Nephron (organoid): Measurements from ENCODE around the gene PLEKHA5.

Experiments used
- H3K27ac Mint-ChIP-seq, 3 experiments: 2 replicates each; pipeline ENCODE4 v1.8.0; 2020; ENCODE audit warnings: mixed read lengths in 3 of 3, mild to moderate bottlenecking in 2 of 3, moderate library complexity in 1 of 3
- H3K27me3 Mint-ChIP-seq: 2 replicates; pipeline ENCODE4 v1.8.0; 2021; ENCODE audit warnings: low read depth, mild to moderate bottlenecking, moderate library complexity, mixed read lengths
- H3K36me3 Mint-ChIP-seq: 2 replicates; pipeline ENCODE4 v1.8.0; 2020; ENCODE audit warnings: low read depth, mixed read lengths
- H3K4me1 Mint-ChIP-seq: 2 replicates; pipeline ENCODE4 v1.8.0; 2020; ENCODE audit warnings: mixed read lengths
- H3K4me3 Mint-ChIP-seq, 3 experiments: 2 replicates each; pipeline ENCODE4 v1.8.0; 2020; ENCODE audit warnings: mild to moderate bottlenecking in 3 of 3, mixed read lengths in 3 of 3, moderate library complexity in 2 of 3
- H3K9me3 Mint-ChIP-seq: 2 replicates; pipeline ENCODE4 v1.8.0; 2020; ENCODE audit warnings: mixed read lengths
- TF ChIP-seq, protein P1 (sequence below), 3 experiments: fragments of 200-600 bp; sonication (generic); IDR thresholded peaks; one replicate each; pipeline ENCODE4 v1.5.0; 2021; ENCODE audit warnings: antibody characterized with exemption in 3 of 3; ENCODE audit not compliant: unreplicated experiment in 3 of 3

PLEKHA5 gene

DNA sequence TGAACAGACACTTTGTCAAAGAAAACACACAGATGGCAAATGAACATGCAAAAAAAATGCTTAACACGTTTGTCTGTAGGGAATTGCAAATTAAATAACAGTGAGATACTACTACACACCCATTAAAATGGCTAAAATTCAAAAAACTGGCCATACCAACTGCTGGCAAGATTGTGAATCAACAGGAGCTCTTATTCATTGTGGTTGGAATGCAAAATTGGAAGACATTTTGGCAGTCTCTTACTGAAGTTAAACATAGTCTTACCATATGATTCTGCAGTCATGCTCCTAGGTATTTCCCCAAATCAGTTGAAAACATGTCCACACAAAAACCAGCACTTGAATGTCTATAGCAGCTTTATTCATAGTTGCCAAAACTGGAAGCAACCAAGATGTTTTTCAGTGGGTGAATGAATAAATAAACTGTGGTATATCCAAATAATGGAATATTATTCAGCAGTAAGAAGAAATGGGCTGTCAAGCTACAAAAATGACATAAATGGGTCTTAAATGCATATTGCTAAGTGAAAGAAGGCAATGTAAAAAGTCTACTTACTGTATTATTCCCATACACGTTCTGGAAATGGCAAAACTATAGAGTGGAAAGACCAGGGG, 91.4 kb downstream of the PLEKHA5 start:
- Mint-ChIP-seq H3K36me3 (peaks cover 4% of the 10 kb centered on the region), H3K27ac (peak overlapping the region; percentile 54 to 92 (median 80)), H3K4me3 (no peak overlapping the region), H3K4me1 (peaks cover 45% of the 10 kb centered on the region), H3K9me3 (no peaks in the 10 kb centered on the region), H3K27me3 (no peaks in the 10 kb centered on the region)
- TF ChIP-seq, protein P1, sequence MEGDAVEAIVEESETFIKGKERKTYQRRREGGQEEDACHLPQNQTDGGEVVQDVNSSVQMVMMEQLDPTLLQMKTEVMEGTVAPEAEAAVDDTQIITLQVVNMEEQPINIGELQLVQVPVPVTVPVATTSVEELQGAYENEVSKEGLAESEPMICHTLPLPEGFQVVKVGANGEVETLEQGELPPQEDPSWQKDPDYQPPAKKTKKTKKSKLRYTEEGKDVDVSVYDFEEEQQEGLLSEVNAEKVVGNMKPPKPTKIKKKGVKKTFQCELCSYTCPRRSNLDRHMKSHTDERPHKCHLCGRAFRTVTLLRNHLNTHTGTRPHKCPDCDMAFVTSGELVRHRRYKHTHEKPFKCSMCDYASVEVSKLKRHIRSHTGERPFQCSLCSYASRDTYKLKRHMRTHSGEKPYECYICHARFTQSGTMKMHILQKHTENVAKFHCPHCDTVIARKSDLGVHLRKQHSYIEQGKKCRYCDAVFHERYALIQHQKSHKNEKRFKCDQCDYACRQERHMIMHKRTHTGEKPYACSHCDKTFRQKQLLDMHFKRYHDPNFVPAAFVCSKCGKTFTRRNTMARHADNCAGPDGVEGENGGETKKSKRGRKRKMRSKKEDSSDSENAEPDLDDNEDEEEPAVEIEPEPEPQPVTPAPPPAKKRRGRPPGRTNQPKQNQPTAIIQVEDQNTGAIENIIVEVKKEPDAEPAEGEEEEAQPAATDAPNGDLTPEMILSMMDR (IDR thresholded peaks at IDR 0.05; ENCODE audit: unreplicated experiment in 3 of 3): no peak

DNA sequence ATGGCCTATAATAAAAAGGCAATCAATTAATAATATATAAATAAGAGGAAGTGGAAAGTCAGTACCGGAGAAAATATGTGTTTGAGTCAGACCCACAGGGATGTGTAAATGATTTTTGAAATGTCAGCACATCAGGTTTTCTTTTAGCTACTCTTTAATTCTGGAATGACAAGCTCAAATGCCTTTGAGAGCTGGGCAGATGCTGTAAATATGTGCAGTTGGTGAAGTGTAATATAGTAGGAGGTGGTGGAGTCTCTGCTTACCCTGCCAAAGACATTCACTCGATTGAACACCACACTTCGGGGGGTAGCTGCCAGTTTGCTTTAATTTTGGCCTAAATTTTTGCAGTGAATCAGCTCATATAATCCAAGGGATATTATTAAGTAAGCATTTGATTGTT, 93.0 kb downstream of the PLEKHA5 start:
- peaks cover 41% of the 10 kb centered on the region for H3K4me1 Mint-ChIP-seq
- no peaks in the 10 kb centered on the region for H3K9me3 Mint-ChIP-seq
- no peaks in the 10 kb centered on the region for H3K27me3 Mint-ChIP-seq
- H3K27ac Mint-ChIP-seq: peak overlapping the region; percentile 86 to 92 (median 88)
- H3K4me3 Mint-ChIP-seq: peak overlapping the region in 1 of 3 experiments; percentile 29
- TF ChIP-seq, protein P1 (IDR thresholded peaks at IDR 0.05; ENCODE audit: unreplicated experiment in 3 of 3): no peak
- H3K36me3 Mint-ChIP-seq: peaks cover 4% of the 10 kb centered on the region

DNA sequence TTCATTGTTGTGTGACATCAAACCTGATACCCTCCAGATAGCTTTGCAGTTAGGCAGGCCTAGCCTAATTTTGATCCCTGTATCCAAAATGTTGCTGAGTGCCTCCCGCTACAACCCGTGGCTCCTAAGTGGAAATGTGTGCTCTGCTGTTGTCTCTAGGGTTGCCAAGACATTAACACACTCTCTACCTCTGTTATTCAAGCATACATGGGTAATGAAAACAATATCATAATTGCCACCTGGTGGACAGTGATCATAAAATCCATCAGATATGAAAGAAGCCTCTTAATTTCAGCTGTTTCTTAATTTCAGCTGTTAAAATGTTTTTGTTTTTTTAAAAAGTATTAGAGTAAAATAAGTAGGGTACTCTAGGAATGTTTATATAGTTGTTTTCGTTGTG, 93.5 kb downstream of the PLEKHA5 start:
- Mint-ChIP-seq H3K36me3 (peaks cover 5% of the 10 kb centered on the region), H3K4me3 (no peak overlapping the region), H3K4me1 (peaks cover 41% of the 10 kb centered on the region), H3K27me3 (no peaks in the 10 kb centered on the region), H3K27ac (peak overlapping the region; percentile 86 to 92 (median 88)), H3K9me3 (no peaks in the 10 kb centered on the region)
- TF ChIP-seq, protein P1 (IDR thresholded peaks at IDR 0.05; ENCODE audit: unreplicated experiment in 3 of 3): peak in 2 of 3 experiments; percentile 12 to 14

DNA sequence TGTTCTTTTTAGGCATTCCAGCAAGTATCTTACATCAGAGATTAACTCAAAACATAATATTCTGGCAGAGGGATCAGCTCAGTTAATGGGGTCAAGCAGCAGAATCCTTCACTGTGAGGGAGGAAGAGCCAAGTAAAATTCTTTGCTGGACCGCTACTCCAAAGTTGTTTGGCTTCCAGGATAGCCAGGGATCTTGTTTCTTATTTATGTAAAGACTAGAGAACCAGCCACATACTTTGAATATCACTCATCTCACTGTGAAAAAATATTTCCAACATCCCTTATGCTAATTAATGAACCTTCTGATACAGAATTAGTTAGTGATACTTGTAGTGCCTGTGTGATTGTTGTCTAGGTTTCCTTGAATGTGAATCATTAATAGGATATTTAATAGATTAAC, 94.2 kb downstream of the PLEKHA5 start:
- Mint-ChIP-seq H3K4me1 (peaks cover 42% of the 10 kb centered on the region), H3K36me3 (peaks cover 9% of the 10 kb centered on the region), H3K4me3 (no peak overlapping the region), H3K27ac (peak overlapping the region; percentile 78 to 92 (median 86)), H3K27me3 (no peaks in the 10 kb centered on the region), H3K9me3 (no peaks in the 10 kb centered on the region)
- TF ChIP-seq, protein P1 (IDR thresholded peaks at IDR 0.05; ENCODE audit: unreplicated experiment in 3 of 3): no peak

DNA sequence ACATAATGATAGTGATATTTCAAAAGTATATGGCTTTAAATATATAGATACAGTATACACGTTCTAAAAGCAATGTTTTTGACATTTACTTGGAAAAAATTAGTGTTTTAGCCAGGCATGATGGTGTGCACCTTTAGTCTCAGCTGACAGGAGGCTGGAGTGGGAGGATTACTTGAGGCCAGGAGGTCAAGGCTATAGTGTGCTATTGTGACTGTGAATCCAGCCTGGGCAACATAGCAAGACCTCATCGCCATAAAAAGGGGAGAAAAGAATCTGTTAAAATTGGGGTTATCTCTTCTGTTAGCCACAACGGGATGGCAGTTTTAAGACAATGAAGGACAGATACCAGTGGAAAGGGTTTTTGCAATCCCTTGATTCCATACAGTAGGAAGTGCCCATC, 95.2 kb downstream of the PLEKHA5 start:
- TF ChIP-seq, protein P1 (IDR thresholded peaks at IDR 0.05; ENCODE audit: unreplicated experiment in 3 of 3): no peak
- Mint-ChIP-seq H3K9me3 (peaks cover 6% of the 10 kb centered on the region), H3K4me1 (peaks cover 42% of the 10 kb centered on the region), H3K36me3 (peaks cover 19% of the 10 kb centered on the region), H3K27me3 (no peaks in the 10 kb centered on the region), H3K4me3 (no peak overlapping the region), H3K27ac (peak overlapping the region in 1 of 3 experiments; percentile 92)
